Hepatic stellate cell (primary cell): ENCODE data around the gene PTBP2.
"Not testable (repeated sequence)": the region's sequence is repeated elsewhere in the genome, so short reads cannot be mapped to it uniquely, and the experiment has no call there.

Source experiments
- DNase-seq: peaks from one replicate; pipeline ENCODE4 v3.0.0; 2011; ENCODE audit warnings: low spot score

The PTBP2 gene

DNA sequence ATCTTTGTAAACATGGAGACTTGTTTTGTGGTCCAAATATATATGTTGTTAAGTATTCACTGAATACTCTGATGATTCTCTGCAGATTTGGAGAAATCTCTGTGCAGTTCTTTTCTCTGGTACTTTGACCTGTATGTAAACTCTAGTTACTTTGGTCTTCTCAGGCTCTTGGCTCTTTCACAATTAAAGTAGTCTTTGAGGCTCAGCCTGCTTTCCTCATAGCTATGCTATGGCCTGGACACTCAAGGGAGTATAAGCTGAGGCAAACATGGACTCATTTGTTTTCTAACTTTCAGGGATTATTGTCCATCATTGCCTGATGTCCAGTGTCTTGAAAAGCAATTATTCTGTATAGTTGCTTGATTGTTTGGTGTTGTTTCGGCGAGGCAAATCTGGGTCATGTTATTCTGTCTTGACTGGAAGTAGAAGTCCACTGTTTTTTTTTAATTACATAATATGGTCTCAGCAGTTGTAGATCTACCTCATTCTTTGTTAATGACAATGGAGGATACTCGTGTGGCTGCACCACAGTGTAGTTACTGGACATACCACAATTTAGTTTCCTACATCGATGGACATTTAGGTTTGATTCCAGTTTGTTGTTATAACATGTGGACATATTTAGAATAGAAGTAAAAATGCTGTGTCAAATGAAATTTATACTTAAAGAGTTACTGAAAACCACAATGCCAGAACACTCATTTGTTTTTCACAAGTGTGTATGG, 9.2 kb downstream of the PTBP2 start:
- no peak for DNase-seq

DNA sequence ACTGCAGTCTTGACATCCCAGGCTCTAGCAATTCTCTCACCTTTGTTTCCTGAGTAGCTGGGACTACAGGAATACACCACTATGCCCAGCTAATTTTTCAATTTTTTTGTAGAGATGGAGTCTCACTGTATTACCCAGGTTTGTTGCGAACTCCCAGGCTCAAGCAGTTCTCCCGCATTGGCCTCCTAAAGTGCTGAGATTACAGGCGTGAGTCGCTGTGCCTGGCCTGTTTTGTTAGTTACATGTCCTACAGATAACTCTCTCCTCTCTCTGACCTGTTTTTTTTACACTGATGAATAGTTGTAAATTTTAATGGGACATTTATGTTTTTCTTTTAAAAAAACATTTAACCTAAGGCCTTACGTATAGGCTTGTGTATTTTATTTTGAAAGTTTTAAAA, 19.8 kb downstream of the PTBP2 start:
- no peak for DNase-seq

DNA sequence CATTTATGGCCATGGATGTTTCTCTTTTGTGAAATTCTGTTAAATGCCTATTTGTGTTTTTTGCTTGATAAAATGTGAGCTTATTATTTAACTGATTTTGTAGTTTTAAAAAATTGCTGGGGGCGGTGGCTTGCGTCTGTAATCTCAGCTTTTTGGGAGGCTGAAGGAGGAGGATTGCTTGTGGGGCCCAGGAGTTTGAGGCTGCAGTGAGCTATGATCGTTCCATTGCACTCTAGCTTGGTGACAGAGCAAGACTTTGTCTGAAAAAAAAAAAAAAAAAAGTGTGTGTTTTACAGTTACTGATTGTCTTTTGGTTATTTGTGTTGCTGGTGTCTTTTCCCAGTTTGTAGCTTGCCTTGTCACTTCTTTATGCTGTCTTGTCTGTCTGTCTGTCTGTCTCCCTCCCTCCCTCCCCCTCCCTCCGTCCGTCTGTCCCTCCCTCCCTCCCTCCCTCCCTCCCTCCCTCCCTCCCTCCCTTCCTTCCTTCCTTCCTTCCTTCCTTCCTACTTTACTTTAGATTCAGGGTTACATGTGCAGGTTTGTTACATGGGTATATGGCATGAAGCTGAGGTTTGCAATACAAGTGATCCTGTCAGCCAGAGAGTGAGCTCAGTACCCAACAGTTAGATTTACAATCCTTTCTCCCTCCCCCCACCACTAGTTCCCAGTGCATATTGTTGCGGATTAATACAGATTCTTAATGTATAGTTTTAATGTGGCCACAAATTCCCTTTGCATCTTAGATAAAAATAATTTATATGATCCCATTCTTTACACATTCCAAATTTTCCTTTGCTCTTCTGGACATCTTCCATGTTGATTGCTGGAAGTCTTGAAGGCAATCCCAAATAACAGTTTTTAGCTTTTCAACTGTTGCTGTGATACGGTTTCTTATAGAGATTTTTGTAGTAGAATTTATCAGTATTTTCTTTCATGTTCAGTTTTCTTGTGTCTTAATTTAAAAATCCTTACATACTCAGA, 25.1 kb downstream of the PTBP2 start:
- no peak for DNase-seq

- DNase-seq = no peak
Observed at GRCh38 chr1:96747565-96747964, 26.0 kb downstream of the PTBP2 start.

GRCh38 chr1:96748078-96748477, 26.5 kb downstream of the PTBP2 start:
- no peak for DNase-seq

- no peak for DNase-seq
Observed at GRCh38 chr1:96749618-96750017, 28.0 kb downstream of the PTBP2 start.

GRCh38 chr1:96752394-96752793, 30.8 kb downstream of the PTBP2 start:
- no peak for DNase-seq

DNA sequence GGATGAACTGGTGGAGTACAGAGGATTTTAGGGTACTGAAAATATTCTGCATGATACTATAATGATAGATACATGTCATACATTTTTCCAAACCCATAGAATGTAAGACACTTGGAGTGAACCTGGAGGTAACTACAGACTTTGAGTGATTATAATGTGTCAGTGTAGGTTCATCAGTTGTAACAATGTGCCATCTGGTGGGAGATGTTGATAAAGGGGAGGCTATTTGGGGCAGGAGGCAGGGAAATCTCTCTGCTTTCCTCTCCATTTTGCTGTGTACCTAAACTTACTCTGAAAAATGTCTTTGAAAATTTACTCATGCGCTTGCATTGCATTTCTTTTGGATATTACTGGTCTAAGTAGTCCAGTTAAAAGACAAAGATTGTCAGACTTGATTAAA, 35.2 kb downstream of the PTBP2 start:
- no peak for DNase-seq

- DNase-seq = not testable (repeated sequence)
Observed at GRCh38 chr1:96762586-96762985, 41.0 kb downstream of the PTBP2 start.

- DNase-seq = no peak
Observed at GRCh38 chr1:96763514-96763913, 41.9 kb downstream of the PTBP2 start.

DNA sequence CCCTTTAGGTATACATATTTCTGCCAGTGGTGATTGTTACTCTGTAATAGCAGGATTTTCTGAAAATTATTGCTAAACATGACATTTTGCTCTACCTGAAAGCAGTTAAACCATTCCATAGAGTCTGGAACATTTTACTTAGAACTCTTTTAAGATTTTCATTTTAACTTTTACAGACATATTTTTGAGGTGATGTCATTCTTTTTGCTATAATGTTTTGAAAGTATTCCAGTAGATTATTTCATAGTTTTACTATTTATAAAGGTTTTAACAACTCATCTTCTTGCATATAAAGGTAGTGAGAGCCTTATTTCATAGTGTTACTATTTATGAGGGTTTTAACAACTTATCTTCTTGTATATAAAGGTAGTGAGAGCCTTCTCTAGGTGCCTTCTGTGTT, 42.9 kb downstream of the PTBP2 start:
- DNase-seq = no peak

- no peak for DNase-seq
Observed at GRCh38 chr1:96771847-96772246, 50.3 kb downstream of the PTBP2 start.

DNA sequence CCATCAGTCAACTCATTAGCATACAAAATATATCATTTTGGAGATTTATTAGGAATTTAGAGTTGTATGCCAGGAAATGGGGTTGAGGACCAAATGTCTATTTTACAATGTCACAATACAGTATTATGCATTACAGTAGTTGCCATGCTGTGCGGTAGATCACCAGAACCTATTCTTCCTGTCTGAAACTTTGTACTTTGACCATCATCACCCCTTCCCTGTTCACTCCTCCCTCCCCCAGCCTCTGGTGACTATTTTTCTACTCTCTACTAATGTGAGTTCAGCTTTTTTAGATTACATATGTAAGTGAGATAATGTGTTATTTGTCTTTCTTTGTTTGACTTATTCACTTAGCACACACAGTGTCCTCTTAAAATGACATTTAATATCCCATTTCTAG, 50.8 kb downstream of the PTBP2 start:
- DNase-seq = no peak

- DNase-seq = no peak
Observed at GRCh38 chr1:96772972-96773371, 51.4 kb downstream of the PTBP2 start.

DNA sequence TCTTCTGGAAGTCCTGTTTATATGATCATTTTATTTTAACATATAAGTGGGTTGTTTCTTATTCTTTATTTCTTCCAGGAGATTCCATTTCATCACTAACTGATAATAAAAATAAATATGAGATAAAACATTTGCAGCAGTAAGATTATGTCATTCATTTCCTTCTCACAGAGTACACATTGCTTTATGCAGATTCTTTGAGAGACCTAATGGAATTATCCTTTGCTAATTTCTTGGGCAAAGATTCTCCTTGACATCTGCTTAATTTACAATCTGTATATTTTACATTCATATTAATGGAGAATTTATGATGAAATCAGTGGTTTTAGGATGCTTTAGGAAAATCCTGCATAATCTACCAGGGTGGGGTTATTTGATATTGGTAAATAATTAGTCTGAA, 60.6 kb downstream of the PTBP2 start:
- no peak for DNase-seq

DNA sequence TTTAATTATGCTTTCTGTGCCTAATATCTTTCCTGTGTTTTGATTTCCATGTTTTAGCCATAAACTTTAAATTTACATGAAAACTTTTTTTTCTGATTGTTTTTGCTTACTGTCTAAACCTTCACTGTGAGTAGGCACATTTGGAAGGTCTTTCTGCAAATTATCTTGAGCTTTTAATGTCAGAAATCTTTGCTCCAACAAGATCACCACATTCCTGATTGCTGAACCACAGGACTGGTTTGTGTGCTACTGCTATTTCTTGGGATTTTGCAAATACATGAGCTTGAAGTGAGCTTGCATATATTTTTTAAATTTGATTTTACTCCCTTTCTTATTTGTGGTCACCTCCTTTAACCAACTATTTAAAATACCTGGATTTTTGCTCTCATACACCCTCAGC, 61.3 kb downstream of the PTBP2 start:
- DNase-seq = no peak

DNA sequence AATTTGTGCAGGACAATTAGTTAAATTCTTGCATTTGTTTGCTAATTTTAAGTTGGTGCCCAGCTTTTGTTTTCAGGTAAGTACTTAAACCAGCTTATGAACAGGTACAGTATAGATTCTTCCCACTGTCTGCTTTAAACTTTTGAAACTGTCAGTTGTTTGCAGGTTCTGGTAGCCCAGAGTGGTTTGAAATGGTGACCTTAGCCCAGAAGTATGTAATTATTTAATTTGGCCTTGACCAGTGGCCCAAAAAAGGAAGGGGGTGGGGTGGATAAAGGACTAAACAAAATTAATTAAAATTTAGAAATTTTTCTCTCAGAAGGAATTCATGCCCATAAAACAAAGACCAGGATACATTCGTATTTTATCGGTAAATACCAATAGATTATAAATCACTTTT, 69.0 kb downstream of the PTBP2 start:
- no peak for DNase-seq

- no peak for DNase-seq
Observed at GRCh38 chr1:96792220-96792619, 70.6 kb downstream of the PTBP2 start.

DNA sequence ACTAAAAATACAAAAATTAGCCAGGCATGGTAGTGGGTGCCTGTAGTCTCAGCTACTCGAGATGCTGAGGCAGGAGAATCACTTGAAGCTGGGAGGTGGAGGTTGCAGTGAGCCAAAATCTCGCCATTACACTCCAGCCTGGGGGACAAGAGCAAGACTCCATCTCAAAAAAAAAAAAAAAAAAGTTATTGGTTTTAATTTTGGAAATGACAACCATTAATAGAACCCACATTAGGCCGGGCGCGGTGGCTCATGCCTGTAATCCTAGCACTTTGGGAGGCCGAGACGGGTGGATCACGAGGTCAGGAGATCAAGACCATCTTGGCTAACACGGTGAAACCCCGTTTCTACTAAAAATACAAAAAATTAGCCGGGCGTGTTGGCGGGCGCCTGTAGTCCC, 80.1 kb downstream of the PTBP2 start:
- DNase-seq = not testable (repeated sequence)

DNA sequence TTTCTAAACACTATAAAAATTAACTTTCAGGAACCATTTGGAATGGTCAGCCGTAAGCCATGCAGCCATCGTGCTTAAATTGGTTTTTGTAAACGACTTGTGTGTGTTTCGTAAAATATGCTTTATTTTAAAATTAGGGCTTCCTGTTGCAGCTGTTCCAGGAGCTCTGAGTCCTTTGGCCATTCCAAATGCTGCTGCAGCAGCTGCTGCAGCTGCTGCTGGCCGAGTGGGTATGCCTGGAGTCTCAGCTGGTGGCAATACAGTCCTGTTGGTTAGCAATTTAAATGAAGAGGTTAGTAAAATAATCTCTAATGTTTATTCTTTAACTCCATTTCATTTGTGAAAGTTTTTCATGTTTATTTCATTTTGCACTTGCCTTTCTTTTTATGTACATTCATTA, 83.1 kb downstream of the PTBP2 start:
- no peak for DNase-seq

- DNase-seq = no peak
Observed at GRCh38 chr1:96808191-96808590, 86.6 kb downstream of the PTBP2 start.

GRCh38 chr1:96815914-96816313, 94.3 kb downstream of the PTBP2 start:
- DNase-seq = no peak

DNA sequence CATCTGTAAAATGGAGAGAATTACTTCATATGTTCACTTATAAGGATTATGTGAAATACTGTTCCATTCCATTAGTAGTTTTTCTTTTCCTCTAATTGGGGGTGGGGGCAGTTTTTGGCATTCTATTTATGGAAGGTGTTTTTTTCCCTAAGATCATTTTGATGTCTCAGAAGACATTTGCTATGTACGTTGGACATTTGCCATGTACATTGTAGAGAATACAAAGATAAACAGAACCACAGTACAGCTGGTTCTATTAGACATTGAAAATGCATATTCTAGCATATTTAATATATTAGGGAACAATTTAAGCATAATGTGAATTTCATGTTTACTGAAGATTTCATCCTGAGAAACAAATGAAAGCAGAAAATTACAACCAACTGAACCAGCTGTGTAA, 98.5 kb downstream of the PTBP2 start:
- DNase-seq = no peak
